T follicular helper cell (primary cell): Measurements from ENCODE around the gene GUCY1A1.

Experiments used
- DNase-seq: peaks from one replicate; pipeline ENCODE4 v3.0.0-alpha.2; 2020; ENCODE audit warnings: low read depth

GUCY1A1 gene

DNA sequence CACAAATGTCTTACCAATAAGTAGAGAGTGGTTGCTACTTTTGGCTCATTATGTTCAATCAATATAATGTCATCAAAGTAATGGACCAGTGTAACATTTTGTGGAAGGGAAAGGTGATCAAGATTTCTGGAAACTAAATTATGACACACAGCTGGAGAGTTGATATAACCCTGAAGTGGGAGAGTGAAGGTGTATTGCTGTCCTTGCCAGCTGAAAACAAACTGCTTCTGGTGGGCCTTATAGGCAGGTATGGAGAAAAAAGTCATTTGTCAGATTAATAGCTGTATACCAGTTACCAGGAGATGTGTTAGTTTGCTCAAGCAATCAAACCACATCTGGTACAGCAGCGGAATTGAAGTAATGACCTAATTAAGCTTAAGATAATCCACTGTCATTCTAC, 74.9 kb downstream of the GUCY1A1 start:
- DNase-seq, result no peak

DNA sequence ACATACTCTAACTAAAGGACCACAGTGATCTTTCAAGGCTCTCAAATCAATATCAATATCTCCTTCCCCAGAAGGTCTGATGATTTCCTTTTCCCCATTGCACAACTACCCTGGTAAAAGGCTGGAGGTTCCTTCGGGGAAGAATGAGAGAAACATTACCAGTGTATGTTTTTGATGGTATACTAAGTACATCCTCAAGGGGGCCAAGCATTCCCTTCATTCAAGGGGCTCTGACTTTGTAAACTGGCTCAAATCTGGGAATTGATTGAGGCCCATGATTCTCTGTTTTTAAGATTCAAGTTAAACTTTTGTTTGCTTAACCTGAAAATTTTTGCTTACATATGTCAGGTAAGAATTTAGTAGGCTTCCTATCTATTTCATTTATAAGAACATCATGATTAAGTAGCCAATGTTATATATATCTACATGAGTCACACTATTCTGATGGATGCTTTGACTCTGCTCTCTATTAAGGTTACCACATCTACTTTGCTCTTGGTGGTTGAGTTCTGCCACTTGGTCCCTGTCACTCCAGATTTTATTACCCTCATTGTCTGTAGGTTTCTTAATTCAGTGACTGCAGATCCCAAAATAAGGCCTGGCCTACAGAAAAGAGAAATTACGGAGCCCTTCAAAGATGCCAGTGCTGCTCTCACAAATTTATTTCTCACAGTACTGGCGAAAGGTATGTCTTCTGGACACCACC, 75.8 kb downstream of the GUCY1A1 start:
- DNase-seq, result no peak

DNA sequence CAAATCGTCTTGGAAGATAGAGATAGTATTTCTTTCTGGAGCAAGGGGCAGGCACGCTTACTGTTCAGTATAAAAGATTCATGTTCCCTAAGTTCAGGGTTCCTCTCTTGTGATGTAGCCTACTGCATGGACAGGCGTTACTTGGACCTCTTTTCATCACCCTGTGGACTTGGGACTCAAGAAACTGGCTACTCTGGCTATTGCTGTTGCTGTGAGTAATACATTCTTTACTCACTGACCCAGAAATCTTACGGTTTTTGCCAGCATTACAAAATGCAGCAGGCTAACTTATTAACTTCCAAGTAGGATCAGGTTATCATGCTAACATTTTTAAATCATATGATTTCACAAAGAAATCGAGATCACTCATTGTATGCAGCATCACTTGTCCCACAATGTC, 79.3 kb downstream of the GUCY1A1 start:
- DNase-seq, result no peak

DNA sequence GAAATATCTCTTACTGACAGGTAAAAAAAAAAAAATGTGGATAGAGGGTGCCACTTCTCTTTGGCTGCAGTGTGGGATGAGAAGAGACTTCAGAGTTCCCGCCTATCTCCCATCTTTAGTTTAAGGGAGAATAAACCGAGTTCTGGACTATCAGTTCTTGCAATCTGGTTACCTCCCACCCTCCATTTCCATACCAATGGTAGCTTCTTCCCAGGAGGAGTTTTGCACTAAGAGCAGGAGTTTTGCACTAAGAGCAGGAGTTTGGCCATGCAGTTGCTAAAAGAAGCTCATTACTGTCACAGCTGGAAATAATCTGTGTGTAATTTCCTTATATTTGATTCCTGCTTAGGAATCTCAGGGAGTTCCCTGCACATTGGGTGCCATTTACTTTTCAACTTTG, 81.4 kb downstream of the GUCY1A1 start:
- no peak for DNase-seq

DNA sequence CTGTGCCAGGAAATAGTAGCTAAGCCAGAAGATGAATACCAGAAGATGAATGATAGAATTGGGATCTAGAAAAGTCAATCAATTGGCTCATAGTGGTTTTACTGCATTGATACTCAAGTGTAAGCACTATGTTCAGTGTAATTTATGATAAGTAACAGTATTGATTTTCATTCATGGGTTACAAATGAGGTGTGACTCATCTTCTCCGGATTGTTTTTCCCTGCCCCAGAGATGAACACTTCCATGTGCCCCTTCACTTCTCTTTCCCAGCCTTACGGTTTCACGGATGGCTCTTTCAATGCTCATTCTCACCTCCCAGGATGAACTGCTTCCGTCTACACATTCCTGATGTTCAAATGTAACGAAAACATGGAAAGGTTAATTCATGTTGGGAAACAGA, 82.4 kb downstream of the GUCY1A1 start:
- no peak for DNase-seq

DNA sequence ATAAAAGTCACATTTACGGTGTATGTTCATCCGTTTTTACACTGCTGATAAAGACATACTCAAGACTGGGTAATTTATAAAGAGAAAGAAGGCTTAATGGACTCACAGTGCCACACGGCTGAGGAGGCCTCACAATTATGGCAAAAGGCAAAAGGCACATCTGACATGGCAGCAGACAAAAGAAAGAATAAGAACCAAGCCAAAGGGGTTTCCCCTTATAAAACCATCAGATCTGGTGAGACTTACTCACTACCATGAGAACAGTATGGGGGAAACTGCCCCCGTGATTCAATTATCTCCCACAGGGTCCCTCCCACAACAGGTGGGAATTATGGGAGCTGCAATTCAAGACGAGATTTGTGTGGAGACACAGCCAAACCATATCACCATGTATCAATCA, 84.9 kb downstream of the GUCY1A1 start:
- no peak for DNase-seq

DNA sequence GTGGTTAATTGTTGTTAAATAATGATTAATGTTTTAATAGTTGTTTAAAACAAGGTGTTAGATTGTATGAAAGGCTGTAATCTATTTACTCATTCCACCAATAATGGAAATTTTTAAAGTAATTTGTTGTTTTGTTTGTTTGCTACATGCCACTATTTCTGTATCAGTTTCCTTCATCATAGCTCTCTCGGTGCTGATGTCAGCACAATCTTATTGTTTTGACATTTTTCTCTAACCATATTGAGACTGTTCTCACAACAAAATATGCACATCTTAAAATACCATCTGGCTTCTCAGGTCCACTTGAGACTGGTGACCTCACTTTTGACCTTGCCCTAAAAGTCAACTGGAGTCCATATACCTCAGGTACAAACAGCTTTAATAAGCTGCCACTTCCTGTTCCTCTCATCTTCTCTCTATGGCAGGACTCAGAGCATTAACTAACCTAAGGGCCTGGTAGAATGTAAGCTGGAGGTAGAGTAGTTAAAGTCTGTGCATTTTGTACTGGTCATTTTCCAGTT, 91.2 kb downstream of the GUCY1A1 start:
- no peak for DNase-seq

DNA sequence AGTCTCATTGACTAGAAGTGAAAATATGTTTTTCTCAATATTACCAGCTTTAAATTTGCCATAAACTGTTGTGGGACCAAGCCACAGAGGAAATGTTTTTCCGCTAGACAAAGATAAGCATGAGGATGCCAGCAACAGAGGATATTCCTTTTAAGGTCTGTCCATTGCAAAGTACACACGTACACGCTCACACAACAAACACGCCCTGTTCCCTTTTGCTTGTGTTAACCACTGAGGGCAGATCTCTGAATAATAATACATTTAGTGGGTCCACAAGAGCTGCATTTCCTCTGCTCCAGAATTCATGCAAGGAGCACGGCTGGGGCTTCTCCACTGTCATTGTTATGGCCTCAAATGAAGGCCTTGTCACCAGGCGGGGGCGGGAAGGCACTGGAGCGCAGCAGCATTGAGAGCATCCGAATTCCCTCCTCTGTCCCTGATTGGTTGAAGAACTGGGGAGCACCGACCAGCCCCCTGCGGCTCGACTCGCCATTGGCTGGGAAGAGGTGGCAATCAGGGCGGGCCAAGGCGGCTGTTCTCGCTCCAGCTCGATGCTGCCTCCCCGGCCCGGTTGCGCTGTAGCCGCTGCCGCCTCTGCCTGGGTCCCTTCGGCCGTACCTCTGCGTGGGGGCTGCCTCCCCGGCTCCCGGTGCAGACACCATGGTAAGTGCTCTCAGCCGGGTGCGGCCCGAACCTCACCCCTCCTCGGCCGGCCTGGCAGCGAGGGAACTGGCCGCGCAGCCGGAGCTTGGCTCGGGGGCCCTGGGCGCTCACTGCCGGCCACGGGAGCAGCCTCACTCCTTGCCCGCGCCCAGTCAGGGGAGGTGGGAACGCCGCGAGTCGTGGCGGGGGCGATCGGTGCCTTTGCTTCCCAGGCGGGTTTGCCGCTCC, 92.1 kb downstream of the GUCY1A1 start, which contains the start of gene GUCY1B1:
Gene GUCY1B1, plus strand, starts transcription at position 541 of the 891 bp plus-strand sequence. Its CDS starts 120 bp downstream, at position 661.
- DNase-seq, result peak; percentile 21

DNA sequence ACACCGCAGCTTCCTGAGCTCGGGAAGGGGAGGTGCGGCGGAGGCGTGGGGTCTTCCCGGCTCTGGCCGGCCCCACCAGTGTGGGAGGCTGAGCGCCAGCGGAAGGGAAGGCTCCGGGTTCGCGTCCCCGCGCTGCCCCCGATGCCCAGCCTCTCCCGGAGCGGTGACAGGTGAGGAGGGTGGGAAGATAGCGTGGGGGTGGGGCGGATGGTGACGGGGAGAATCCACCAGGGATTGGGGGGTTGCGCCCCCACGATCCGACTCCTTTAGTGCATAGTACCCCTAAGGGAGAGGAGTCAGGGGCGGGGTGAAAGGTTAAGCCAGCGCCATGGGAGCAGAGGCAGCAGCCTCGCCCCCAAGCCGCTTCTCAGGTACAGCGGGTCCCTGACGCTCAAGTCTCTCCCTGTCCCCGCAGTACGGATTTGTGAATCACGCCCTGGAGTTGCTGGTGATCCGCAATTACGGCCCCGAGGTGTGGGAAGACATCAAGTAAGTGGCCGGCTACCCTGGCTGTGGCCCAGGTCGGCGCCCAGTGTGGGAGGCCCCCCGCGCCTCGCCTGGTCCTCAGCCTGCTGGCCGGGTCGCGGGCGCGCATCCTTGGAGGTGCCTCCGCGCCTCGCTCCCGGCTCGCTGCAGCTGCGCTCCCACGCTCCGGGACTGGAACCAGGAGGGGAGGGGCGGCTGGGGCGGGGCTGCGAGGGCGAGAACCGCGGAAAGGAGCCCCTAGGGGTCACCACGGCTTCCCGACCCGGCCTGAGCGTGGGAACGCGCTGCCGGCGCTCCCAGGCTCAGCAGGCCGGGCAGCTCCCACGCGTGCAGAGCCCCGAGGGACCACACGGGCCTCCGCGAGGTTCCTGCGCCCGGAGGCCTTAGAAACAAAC, 93.0 kb downstream of the GUCY1A1 start:
- no peak for DNase-seq

DNA sequence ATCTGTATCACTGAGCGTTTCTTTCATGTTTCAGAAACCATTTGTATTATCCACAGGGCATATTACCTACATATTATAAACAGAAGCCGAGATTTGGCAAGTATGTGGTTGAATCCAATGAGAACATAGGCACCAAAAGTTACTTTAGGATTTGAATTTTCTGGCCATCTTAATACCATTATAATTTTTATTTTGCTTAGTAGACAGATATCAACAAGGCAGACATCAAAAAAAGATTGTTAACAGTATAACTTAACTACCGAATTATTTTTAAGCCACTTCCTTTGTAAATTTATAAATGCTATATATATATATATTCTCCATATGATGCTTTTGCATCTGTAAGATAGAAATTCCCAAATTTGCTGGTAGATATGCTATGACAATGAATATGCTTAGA, 94.4 kb downstream of the GUCY1A1 start:
- no peak for DNase-seq

DNA sequence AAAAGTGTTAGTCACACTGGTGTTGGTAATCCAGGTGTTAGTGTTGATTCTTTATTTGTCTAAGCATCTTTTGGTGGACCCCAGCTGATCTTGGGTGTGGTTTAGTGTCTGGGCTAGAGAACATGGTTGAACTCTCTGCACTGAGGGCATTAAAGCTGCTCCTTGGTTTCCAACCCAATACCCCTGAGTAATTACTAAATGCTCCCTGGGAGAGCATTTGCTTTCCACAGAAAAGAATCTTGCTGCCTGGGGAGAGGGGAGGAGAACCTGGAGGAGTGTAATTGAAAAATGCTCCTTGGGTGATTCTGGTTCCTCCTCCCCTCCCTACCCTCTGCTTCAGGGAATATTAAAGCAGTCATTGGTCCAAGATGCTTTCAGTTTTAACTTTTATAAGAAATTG, 95.3 kb downstream of the GUCY1A1 start:
- DNase-seq, result no peak

DNA sequence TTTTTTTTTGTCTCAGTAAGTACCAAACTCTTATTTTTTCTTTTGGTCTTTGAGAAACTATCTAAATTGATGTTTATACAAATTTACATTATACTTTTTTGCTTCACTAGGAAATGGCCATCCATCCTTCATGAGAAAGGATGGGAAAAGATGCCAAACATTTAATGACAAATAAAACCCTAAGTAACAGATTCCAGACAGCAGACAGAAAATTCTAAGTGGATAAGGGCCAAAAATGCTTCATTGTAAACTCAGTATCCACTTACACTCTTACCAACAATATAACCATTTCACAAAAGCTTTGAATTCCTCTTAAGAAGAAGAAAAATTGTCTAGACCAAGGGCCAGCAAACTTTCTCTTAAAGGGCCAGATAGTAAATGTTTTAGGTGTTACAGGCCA, 95.7 kb downstream of the GUCY1A1 start:
- no peak for DNase-seq

DNA sequence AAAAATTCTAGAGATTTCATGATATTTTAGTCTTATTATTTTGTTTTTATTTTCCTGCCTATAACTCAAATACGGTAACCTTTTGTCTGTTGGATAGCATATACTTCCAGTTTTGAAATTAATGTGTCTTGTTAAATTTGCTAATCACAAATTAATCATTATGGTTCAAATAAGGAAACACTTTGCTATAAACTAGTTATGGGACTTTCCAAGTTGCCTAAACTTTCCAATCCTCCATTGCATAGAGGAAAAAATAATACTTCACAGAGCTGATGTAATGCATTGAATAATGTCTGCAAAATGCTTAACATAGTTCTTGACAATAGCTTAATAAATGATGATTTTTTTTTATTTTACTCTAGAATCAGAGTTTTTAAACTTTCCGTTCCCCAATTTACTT, 96.9 kb downstream of the GUCY1A1 start:
- no peak for DNase-seq

DNA sequence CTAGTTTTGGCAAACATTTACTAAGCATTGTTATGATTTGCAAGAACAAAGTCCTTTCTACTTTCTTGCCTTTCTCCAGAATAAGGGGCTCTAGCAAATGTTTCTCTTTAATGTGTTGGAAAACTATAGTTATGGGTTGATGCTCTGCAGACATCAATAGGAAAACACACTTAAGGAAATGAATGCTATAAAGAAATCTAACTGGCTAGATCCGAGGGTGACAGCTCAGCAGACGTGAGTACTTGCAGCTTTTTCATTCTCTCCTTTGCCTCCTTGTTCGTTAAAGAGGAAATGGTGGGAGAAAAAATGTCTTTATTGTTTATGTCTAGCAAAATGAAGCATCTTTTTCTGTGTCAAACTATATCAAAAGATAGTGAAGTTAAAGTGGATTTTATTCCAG, 98.5 kb downstream of the GUCY1A1 start:
- no peak for DNase-seq

DNA sequence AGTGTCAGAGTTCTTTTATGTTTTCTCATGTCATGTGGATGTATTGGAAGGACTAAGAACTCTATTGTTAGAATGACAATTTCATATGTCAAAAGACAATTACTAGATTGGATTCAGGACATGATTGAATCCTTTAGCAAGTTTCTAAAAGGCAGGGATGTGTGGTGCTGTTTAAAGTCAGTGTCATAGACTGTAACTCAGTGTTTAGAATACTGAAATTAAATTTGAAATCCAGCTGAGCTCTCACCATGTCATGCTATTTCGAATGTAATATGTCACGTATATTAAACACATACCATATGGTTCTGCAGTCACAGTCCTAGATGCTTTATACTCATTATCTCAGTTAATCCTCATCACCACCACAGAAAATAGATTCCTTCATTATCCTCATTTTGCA, 100.0 kb downstream of the GUCY1A1 start:
- DNase-seq, result no peak

DNA sequence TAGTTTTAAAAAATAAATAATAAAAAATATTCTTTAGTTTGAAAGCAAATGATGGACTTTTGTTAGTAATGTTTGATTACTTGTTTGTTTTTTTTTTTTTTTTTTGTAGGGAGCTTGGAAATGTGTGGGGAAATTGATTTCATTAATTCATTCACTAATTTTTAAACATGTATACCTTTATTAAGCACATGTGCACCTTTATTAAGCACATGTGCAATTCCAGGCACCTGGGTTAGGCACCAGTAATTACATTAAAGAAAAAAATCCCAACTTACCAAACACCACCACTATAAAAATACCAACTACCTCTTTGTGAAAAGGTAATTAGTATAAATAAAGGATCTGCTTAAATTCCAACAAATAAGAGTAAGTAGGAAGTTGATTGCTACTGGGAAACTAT, 101.7 kb downstream of the GUCY1A1 start:
- no peak for DNase-seq

DNA sequence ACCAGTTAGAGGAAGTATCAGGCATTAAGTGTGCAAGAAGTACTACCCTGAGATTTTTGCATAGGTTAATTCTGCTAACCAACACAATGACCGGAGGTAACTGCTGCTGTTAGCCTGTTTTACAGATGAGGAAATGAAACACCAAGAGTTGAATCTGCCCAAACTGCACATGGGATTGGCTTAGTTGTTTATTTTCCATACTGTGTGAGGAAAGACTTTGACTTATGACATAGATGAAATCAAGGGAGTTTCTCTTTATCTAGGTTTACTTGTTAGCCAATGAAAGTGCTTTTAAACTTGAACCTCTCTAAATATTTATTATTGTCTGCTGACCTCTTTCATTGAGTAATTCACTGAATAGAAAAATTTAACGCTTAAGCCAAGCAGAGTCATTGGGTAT, 102.4 kb downstream of the GUCY1A1 start:
- no peak for DNase-seq

DNA sequence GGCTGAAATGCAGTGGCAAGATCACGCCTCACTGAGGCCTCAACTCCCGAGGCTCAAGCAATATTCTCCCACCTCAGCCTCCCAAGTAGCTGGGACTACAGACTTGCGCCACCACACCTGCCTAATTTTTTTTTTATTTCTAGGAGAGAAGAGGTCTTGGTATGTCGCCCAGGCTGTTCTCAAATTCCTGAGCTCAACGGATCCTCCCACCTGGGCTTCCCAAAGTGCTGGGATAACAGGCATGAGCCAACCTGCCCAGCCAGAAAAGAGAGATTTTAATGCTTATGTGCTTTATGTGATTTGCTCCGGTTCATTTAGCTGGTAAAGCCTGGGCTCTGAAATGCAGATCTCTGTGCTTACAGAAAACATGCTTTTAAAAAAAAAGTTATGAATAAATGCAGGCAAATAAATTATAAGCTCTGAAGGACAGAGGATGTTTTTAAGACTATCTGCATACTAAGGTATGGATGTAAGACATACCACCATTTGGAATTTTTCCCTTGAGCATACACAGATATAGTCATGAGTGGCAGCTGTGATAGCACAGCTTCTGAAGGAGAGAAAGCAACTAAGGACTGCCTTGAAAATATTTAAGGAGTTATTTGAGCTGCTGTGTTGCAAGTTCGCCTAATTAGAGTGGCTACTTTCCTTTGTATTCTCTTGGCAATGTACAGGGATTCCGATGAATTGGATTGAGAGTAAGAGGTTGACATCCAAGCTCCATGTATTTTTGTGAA, 106.0 kb downstream of the GUCY1A1 start:
- DNase-seq, result no peak

DNA sequence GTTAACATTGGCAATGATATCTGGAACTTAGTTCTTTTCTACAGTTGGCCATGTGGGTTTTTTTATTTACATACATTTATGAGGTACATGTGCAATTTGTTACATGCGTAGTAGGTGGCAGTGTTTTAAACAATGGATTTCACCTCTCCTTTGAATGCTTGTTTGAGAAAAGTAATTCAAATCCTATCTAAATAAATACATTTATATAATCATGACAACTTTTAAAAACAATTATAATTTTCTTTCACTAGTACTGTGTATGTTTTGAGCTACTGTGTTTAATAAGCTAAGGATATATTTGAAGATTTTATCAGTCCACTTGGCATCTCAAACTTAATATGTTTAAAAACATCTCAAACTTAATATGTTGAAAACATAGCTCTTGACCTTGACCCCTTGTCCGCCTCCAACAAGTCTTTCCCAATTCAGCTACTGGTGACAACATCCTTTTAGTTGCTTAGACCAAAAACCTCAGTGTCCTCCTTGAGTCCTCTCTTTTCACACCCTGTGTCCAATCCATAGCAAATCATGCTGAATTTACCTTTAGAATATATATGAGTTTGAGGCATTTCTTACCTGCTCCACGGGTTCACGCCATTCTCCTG, 106.7 kb downstream of the GUCY1A1 start:
- no peak for DNase-seq

DNA sequence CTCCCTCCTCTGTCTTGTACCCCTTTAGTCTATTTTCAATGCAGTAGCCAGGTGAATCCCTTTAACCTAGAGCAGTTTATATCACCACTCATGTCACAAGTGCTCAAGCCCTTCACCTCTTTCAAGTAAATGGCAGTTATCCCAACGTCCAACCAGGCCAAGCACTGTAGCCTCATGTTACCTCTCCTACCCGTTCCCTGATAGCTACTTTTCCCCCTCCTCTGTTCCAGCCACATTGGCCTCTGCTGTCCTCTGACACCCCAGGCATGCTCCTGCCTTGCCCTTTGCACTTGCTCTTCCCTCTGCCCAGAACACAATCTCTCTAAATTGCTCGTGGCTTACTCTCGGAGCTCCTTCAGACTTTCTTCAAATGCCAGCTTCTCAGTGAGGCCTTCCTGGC, 107.4 kb downstream of the GUCY1A1 start:
- DNase-seq, result no peak
